Activated CD8-positive, alpha-beta T cell treated with anti-CD3 and anti-CD28 coated beads for 36 hours (primary cell): ENCODE results near the gene SOAT2. TPM values are rescaled to one million over a fixed set of nuclear protein-coding genes. Genes with fewer than 3 reads are reported as not detected.

Source experiments
- ATAC-seq: fragments of 200-7000 bp; cut with Tn5 transposase; one replicate; pipeline ENCODE4 v1.10.0; 2021; ENCODE audit warnings: mild to moderate bottlenecking, moderate library complexity
- CTCF ChIA-PET: fragments of 350-600 bp; sonication (Branson Sonifier 250); formaldehyde crosslinking; loops from one replicate; lab custom pipeline; 2021; ENCODE audit warnings: antibody characterized with exemption; lab: Charles Lee
- POLR2A ChIA-PET: fragments of 350-600 bp; sonication (Branson Sonifier 250); formaldehyde crosslinking; loops from one replicate; lab custom pipeline; 2021; ENCODE audit warnings: antibody characterized with exemption; lab: Charles Lee
- DNase-seq: peaks from one replicate; pipeline ENCODE4 v3.0.0-alpha.2; 2020
- H3K27ac Mint-ChIP-seq: one replicate; pipeline ENCODE4 v1.8.0; 2021; ENCODE audit warnings: mild to moderate bottlenecking, mixed read lengths
- H3K27me3 Mint-ChIP-seq: one replicate; pipeline ENCODE4 v1.8.0; 2021; ENCODE audit warnings: mixed read lengths
- H3K36me3 Mint-ChIP-seq: one replicate; pipeline ENCODE4 v1.8.0; 2021; ENCODE audit warnings: low read depth, mixed read lengths
- H3K4me1 Mint-ChIP-seq: one replicate; pipeline ENCODE4 v1.8.0; 2021; ENCODE audit warnings: low read depth, mixed read lengths
- H3K4me3 Mint-ChIP-seq: one replicate; pipeline ENCODE4 v1.8.0; 2021; ENCODE audit warnings: mild to moderate bottlenecking, moderate library complexity, mixed read lengths
- H3K9me3 Mint-ChIP-seq: one replicate; pipeline ENCODE4 v1.8.0; 2021; ENCODE audit warnings: mixed read lengths
- CTCF ChIP-seq: fragments of 200-600 bp; IDR thresholded peaks from one replicate; pipeline ENCODE4 v1.8.0; 2022; ENCODE audit warnings: antibody characterized with exemption, mild to moderate bottlenecking
- intact Hi-C: fragments of 100-400 bp; cut with micrococcal nuclease; formaldehyde crosslinking; loops from one replicate; pipeline ENCODE4 v1.10.0; 2022
- total RNA-seq, 2 experiments: library from RNA; stranded (reverse); gene quantifications; one replicate each; pipeline ENCODE4 v1.2.3, GENCODE V29; 2021

The SOAT2 gene
- total RNA-seq, 2 experiments from 2014 or later: 5.3 to 6.7 TPM

DNA sequence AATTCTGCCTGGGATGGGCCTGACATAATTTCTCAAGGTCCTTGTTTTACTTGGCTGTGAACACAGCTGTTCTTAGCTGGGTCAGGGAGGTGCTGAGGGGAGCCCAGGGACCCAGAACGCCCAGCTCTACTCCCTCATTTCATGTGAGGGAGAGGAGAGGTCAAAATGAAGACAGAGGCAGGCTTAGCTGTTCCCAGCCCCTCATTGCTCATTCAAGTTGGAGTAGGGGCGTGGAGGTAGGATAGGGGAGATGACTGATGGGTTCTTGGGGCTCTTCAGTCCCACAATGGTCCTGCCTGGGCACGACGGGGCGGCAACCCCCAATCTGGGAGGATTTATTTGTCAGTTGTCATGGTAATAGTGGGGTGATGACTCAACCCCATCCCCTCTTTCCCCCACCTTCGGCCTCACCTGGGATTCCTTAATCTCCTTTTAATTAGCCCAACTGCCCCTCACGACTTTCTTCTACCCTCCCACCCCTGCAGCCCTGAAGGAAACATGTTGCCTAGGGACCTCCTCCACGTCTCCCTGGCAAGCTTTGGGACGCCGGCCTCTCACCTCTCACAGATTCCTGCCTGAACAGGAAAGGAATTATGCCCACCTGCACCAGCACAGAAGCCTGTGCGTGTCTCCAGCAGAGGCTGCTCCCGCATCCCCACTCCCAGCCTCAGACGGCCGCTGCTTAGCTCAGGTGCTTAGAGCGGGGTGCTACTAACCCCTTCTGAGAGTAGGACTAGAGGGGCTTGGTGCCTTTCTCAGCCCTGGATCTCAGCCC, 34.3 kb upstream of the SOAT2 start:
- no peaks in the 10 kb centered on the region for H3K9me3 Mint-ChIP-seq
- intact Hi-C loops: no loop called here
- H3K4me1 Mint-ChIP-seq: peaks cover 14% of the 10 kb centered on the region
- DNase-seq (no peak), ATAC-seq (no peak)
- H3K4me3 Mint-ChIP-seq: no peak overlapping the region
- ChIA-PET CTCF (interaction anchor here (1.2 to 12.1 kb wide), 4 partner anchors 14 to 145 kb away, joined by 3 to 553 read pairs (median 48); partner anchors contain the start of genes IGFBP6, SOAT2 and SPRYD3), POLR2A (interaction anchor here (1.1 to 5.6 kb wide), 3 partner anchors 10 to 34 kb away, joined by 3 to 37 read pairs (median 32); partner anchors contain the start of genes IGFBP6 and SPRYD3)
- peaks cover 28% of the 10 kb centered on the region for H3K36me3 Mint-ChIP-seq
- H3K27me3 Mint-ChIP-seq: no peaks in the 10 kb centered on the region
- H3K27ac Mint-ChIP-seq: peak overlapping the region; percentile 29
- TF ChIP-seq CTCF: no peak

DNA sequence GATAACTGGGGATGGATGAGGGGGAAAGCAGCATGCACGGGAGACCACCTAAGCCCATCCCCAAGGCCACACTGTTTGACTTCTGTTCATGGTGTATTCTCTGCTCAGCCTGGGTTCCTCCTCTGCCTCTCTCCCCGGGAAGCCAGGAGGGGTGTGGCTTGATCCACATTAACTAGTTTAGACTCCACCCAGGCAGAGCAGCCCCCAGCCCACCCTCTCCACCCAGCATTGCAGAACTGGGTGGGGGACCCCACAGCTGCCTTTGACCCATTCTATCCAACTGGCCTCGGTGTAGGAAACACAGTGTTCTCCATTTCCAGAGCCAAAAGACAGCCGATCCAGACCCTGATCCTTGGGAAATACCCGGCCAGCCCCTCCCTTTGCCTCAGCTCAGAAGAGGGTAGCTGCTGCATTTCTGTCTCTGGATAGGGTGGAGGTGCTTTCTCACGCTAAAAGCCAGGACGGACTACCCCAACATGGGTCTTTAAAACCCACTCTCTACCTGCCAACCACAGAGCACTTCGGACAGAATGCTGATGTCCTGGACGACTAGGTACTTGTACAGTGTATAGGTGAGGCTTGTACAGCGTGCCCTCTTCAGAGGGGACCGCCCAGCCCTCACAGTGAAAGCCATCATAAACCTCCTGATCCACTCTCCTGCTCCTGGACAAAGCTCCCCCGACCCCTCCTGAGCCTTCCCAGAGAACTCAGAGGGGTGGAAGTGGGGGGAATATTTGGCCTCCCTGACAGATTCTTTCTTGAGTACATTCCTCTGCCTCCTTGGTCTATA, 33.5 kb upstream of the SOAT2 start:
- H3K36me3 Mint-ChIP-seq: peaks cover 33% of the 10 kb centered on the region
- ChIA-PET CTCF (interaction anchor here (1.2 to 12.1 kb wide), 2 partner anchors 21 to 22 kb away, joined by 3 to 553 read pairs; partner anchors contain the start of genes IGFBP6, SOAT2 and SPRYD3), POLR2A (interaction anchor here (1.1 to 5.6 kb wide), 4 partner anchors 10 to 33 kb away, joined by 3 to 37 read pairs (median 20); partner anchors contain the start of genes IGFBP6 and SPRYD3)
- H3K27me3 Mint-ChIP-seq: no peaks in the 10 kb centered on the region
- TF ChIP-seq CTCF: no peak
- H3K9me3 Mint-ChIP-seq: no peaks in the 10 kb centered on the region
- no peak for ATAC-seq
- intact Hi-C loops: no loop called here
- no peak overlapping the region for H3K4me3 Mint-ChIP-seq
- no peak overlapping the region for H3K27ac Mint-ChIP-seq
- DNase-seq: no peak
- peaks cover 17% of the 10 kb centered on the region for H3K4me1 Mint-ChIP-seq

DNA sequence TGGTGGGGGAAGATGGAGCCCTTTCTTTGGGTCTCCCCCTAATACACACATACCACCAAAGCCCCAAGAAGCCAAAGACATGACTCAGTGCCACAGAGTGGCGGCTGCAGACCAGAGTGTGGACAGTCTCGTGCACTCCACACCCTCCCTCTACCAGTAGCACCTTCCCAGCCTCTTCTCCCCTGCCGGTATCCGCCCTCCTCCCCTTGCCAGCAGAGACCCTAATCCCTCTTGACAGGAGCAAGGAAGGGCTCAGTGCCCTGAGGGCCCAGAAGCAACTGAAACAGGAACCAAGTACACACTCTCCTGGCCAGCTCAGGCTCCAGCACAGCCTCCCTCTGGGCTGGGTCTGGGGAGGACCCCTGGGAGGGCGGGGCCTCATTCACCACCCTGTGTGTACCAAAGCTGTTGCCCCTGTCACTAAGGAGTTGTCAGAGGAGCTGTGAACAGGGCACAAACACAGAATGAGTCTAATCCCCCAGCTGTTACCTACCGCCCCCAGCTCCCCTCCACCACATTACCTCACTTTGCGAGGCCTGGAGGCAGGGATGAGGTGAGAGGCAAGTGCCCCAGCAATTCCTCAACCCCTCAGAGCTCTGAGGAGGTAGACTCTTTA, 32.3 kb upstream of the SOAT2 start:
- Mint-ChIP-seq H3K9me3 (no peaks in the 10 kb centered on the region), H3K27ac (peak overlapping the region; percentile 53), H3K4me1 (peaks cover 17% of the 10 kb centered on the region), H3K27me3 (no peaks in the 10 kb centered on the region), H3K4me3 (no peak overlapping the region), H3K36me3 (peaks cover 26% of the 10 kb centered on the region)
- no peak for TF ChIP-seq CTCF
- ChIA-PET CTCF (interaction anchor here (1.5 to 12.1 kb wide), 2 partner anchors 19 to 281 kb away, joined by 3 to 553 read pairs; partner anchors contain the start of genes IGFBP6, SOAT2 and SPRYD3), POLR2A (interaction anchor here (0.7 to 1.7 kb wide), 5 partner anchors 9 to 31 kb away, joined by 3 to 8 read pairs (median 4); partner anchors contain the start of gene SPRYD3)
- ATAC-seq (peak; percentile 52), DNase-seq (no peak)
- intact Hi-C loops: no loop called here

- DNase-seq (no peak), ATAC-seq (no peak)
- no peak for TF ChIP-seq CTCF
- H3K4me3 Mint-ChIP-seq: no peak overlapping the region
- no peaks in the 10 kb centered on the region for H3K27me3 Mint-ChIP-seq
- ChIA-PET CTCF (interaction anchor here (1.3 to 12.1 kb wide), 3 partner anchors 18 to 280 kb away, joined by 3 to 553 read pairs (median 5); partner anchors contain the start of genes IGFBP6, SOAT2 and SPRYD3), POLR2A (interaction anchor here (0.7 to 1.7 kb wide), 6 partner anchors 8 to 30 kb away, joined by 3 to 8 read pairs (median 4); partner anchors contain the start of gene SPRYD3)
- H3K9me3 Mint-ChIP-seq: no peaks in the 10 kb centered on the region
- H3K27ac Mint-ChIP-seq: peak overlapping the region; percentile 8
- intact Hi-C loops: no loop called here
- peaks cover 17% of the 10 kb centered on the region for H3K4me1 Mint-ChIP-seq
- peaks cover 19% of the 10 kb centered on the region for H3K36me3 Mint-ChIP-seq
These were observed 31.4 kb upstream of the SOAT2 start for GRCh38 chr12:53071591-53072551.
